ENCODE measurements around the gene PRDX6. TPM values are rescaled to one million over a fixed set of nuclear protein-coding genes. Genes with fewer than 3 reads are reported as not detected.
A peak's percentile ranks its signal among the peaks of the same experiment; 100 is the strongest.
"Not testable (repeated sequence)": the region's sequence is repeated elsewhere in the genome, so short reads cannot be mapped to it uniquely, and the experiment has no call there.

The PRDX6 gene
- total RNA-seq, 2 donors from 2014 or later: 308 to 637 TPM

- Histone ChIP-seq H3K4me3 (no peak overlapping the region), H3K4me1 (peaks cover 4% of the 10 kb centered on the region), H3K27me3 (no peaks in the 10 kb centered on the region), H3K9ac (ENCODE audit: low read depth in 2 of 2, low read length in 2 of 2) (no peak overlapping the region), H3K27ac (no peak overlapping the region), H3K36me3 (no peaks in the 10 kb centered on the region), H3K9me3 (no peaks in the 10 kb centered on the region)
- DNase-seq: peak; percentile 45
- intact Hi-C loops (cut with DNase I): loop anchor here (5.0 kb wide), 1 partner anchor 37 kb away; no protein-coding TSS in a partner anchor
- no peak for TF ChIP-seq CTCF (IDR thresholded peaks at IDR 0.05)
Measured at GRCh38 chr1:173469656-173470055, 7.5 kb upstream of the PRDX6 start.

GRCh38 chr1:173470608-173471007, 6.5 kb upstream of the PRDX6 start:
- H3K9ac ChIP-seq (ENCODE audit: low read depth in 2 of 2, low read length in 2 of 2): no peak overlapping the region
- no peak overlapping the region for H3K4me3 ChIP-seq
- intact Hi-C loops (cut with DNase I): loop anchor here (5.0 kb wide), 1 partner anchor 38 kb away; no protein-coding TSS in a partner anchor
- no peak overlapping the region for H3K27ac ChIP-seq
- H3K4me1 ChIP-seq: peaks cover 4% of the 10 kb centered on the region
- no peak for TF ChIP-seq CTCF (IDR thresholded peaks at IDR 0.05)
- DNase-seq: no peak
- no peaks in the 10 kb centered on the region for H3K27me3 ChIP-seq
- no peaks in the 10 kb centered on the region for H3K9me3 ChIP-seq
- H3K36me3 ChIP-seq: no peaks in the 10 kb centered on the region

GRCh38 chr1:173473599-173474011, 3.5 kb upstream of the PRDX6 start:
- H3K36me3 ChIP-seq: no peaks in the 10 kb centered on the region
- no peak for DNase-seq
- no peaks in the 10 kb centered on the region for H3K9me3 ChIP-seq
- intact Hi-C loops (cut with DNase I): loop anchor here (5.0 kb wide), 1 partner anchor 41 kb away; no protein-coding TSS in a partner anchor
- no peak for TF ChIP-seq CTCF (IDR thresholded peaks at IDR 0.05)
- peaks cover 4% of the 10 kb centered on the region for H3K4me1 ChIP-seq
- H3K9ac ChIP-seq (ENCODE audit: low read depth in 2 of 2, low read length in 2 of 2): peak overlapping the region in 1 of 2 donors; percentile 31
- no peaks in the 10 kb centered on the region for H3K27me3 ChIP-seq
- H3K27ac ChIP-seq: peak overlapping the region; percentile 95
- no peak overlapping the region for H3K4me3 ChIP-seq

- H3K4me1 ChIP-seq: peaks cover 4% of the 10 kb centered on the region
- H3K9ac ChIP-seq (ENCODE audit: low read depth in 2 of 2, low read length in 2 of 2): peak overlapping the region in 1 of 2 donors; percentile 31
- intact Hi-C loops (cut with DNase I): loop anchor here (5.0 kb wide), 1 partner anchor 42 kb away; no protein-coding TSS in a partner anchor
Measured at GRCh38 chr1:173474097-173474779, 2.9 kb upstream of the PRDX6 start.

GRCh38 chr1:173474780-173475421, 2.2 kb upstream of the PRDX6 start:
- DNase-seq: peak; percentile 46
- Histone ChIP-seq H3K9ac (ENCODE audit: low read depth in 2 of 2, low read length in 2 of 2) (peak overlapping the region in 1 of 2 donors; percentile 61), H3K27ac (peak overlapping the region; percentile 95)
- not testable (repeated sequence) for H3K4me1 ChIP-seq, H3K9me3 ChIP-seq, H3K36me3 ChIP-seq, H3K4me3 ChIP-seq, H3K27me3 ChIP-seq
- intact Hi-C loops (cut with DNase I): loop anchor here (5.0 kb wide), 1 partner anchor 43 kb away; no protein-coding TSS in a partner anchor

More at GRCh38 chr1:173474097-173474779, 2.9 kb upstream of the PRDX6 start:
- TF ChIP-seq CTCF (IDR thresholded peaks at IDR 0.05): no peak
- H3K27me3 ChIP-seq: no peaks in the 10 kb centered on the region
- H3K36me3 ChIP-seq: no peaks in the 10 kb centered on the region
- DNase-seq: peak; percentile 43
- no peak overlapping the region for H3K4me3 ChIP-seq
- peak overlapping the region; percentile 95 for H3K27ac ChIP-seq
- H3K9me3 ChIP-seq: no peaks in the 10 kb centered on the region
